ENCODE measurements around the gene TCP11.

The TCP11 gene

GRCh38 chr6:35141007-35141655, at the start of gene TCP11:
TCP11 (minus strand) TSS chr6:35141339; CDS start chr6:35140870, 469 bp downstream.
- Histone ChIP-seq H3K9me3 (ENCODE audit: control insufficient read depth in 5 of 5, low read length in 5 of 5) (no peaks in the 10 kb centered on the region), H3K27ac (ENCODE audit: low read depth, low read length) (no peak within 1 kb of the TSS), H3K4me3 (ENCODE audit: low read depth in 1 of 5, low read length in 5 of 5) (peak within 1 kb of the TSS in 4 of 5 donors; percentile 17 to 53 (median 36)), H3K9ac (ENCODE audit: low read length in 5 of 5) (peak within 1 kb of the TSS in 2 of 5 donors; percentile 13 to 66), H3K36me3 (ENCODE audit: control insufficient read depth in 5 of 5, insufficient read depth in 5 of 5, low read length in 5 of 5) (no peaks in the 10 kb centered on the region), H3K27me3 (ENCODE audit: control insufficient read depth in 5 of 5, insufficient read depth in 4 of 5, low read length in 5 of 5) (no peaks in the 10 kb centered on the region), H3K4me1 (ENCODE audit: control insufficient read depth in 5 of 5, insufficient read depth in 5 of 5, low read length in 5 of 5) (peaks cover 0 to 16% (median 8%) of the 10 kb centered on the region in 5 donors)

GRCh38 chr6:35190306-35190705, 49.2 kb upstream of the TCP11 start:
- Histone ChIP-seq H3K27me3 (ENCODE audit: control insufficient read depth in 5 of 5, insufficient read depth in 4 of 5, low read length in 5 of 5) (no peaks in the 10 kb centered on the region), H3K36me3 (ENCODE audit: control insufficient read depth in 5 of 5, insufficient read depth in 5 of 5, low read length in 5 of 5) (no peaks in the 10 kb centered on the region), H3K4me3 (ENCODE audit: low read depth in 1 of 5, low read length in 5 of 5) (no peak overlapping the region), H3K9ac (ENCODE audit: low read length in 5 of 5) (no peak overlapping the region), H3K27ac (ENCODE audit: low read depth, low read length) (no peak overlapping the region), H3K9me3 (ENCODE audit: control insufficient read depth in 5 of 5, low read length in 5 of 5) (no peaks in the 10 kb centered on the region), H3K4me1 (ENCODE audit: control insufficient read depth in 5 of 5, insufficient read depth in 5 of 5, low read length in 5 of 5) (peaks cover 0 to 1% (median 0%) of the 10 kb centered on the region in 5 donors)

- Histone ChIP-seq H3K4me1 (ENCODE audit: control insufficient read depth in 5 of 5, insufficient read depth in 5 of 5, low read length in 5 of 5) (peaks cover 0 to 4% (median 0%) of the 10 kb centered on the region in 5 donors), H3K4me3 (ENCODE audit: low read depth in 1 of 5, low read length in 5 of 5) (no peak overlapping the region), H3K9ac (ENCODE audit: low read length in 5 of 5) (no peak overlapping the region), H3K27ac (ENCODE audit: low read depth, low read length) (no peak overlapping the region), H3K36me3 (ENCODE audit: control insufficient read depth in 5 of 5, insufficient read depth in 5 of 5, low read length in 5 of 5) (no peaks in the 10 kb centered on the region), H3K27me3 (ENCODE audit: control insufficient read depth in 5 of 5, insufficient read depth in 4 of 5, low read length in 5 of 5) (no peaks in the 10 kb centered on the region), H3K9me3 (ENCODE audit: control insufficient read depth in 5 of 5, low read length in 5 of 5) (no peaks in the 10 kb centered on the region)
Observed at GRCh38 chr6:35188886-35189285, 47.7 kb upstream of the TCP11 start.

- no peaks in the 10 kb centered on the region for H3K9me3 ChIP-seq (ENCODE audit: control insufficient read depth in 5 of 5, low read length in 5 of 5)
- no peak overlapping the region for H3K9ac ChIP-seq (ENCODE audit: low read length in 5 of 5)
- H3K36me3 ChIP-seq (ENCODE audit: control insufficient read depth in 5 of 5, insufficient read depth in 5 of 5, low read length in 5 of 5), result no peaks in the 10 kb centered on the region
- H3K27ac ChIP-seq (ENCODE audit: low read depth, low read length), result no peak overlapping the region
- H3K4me3 ChIP-seq (ENCODE audit: low read depth in 1 of 5, low read length in 5 of 5), result no peak overlapping the region
- peaks cover 0 to 10% (median 7%) of the 10 kb centered on the region in 5 donors for H3K4me1 ChIP-seq (ENCODE audit: control insufficient read depth in 5 of 5, insufficient read depth in 5 of 5, low read length in 5 of 5)
- H3K27me3 ChIP-seq (ENCODE audit: control insufficient read depth in 5 of 5, insufficient read depth in 4 of 5, low read length in 5 of 5), result no peaks in the 10 kb centered on the region
Observed at GRCh38 chr6:35186571-35186970, 45.4 kb upstream of the TCP11 start.

GRCh38 chr6:35185971-35186370, 44.8 kb upstream of the TCP11 start:
- Histone ChIP-seq H3K4me1 (ENCODE audit: control insufficient read depth in 5 of 5, insufficient read depth in 5 of 5, low read length in 5 of 5) (peaks cover 0 to 15% (median 13%) of the 10 kb centered on the region in 5 donors), H3K9ac (ENCODE audit: low read length in 5 of 5) (no peak overlapping the region), H3K27ac (ENCODE audit: low read depth, low read length) (no peak overlapping the region), H3K27me3 (ENCODE audit: control insufficient read depth in 5 of 5, insufficient read depth in 4 of 5, low read length in 5 of 5) (no peaks in the 10 kb centered on the region), H3K4me3 (ENCODE audit: low read depth in 1 of 5, low read length in 5 of 5) (no peak overlapping the region), H3K36me3 (ENCODE audit: control insufficient read depth in 5 of 5, insufficient read depth in 5 of 5, low read length in 5 of 5) (no peaks in the 10 kb centered on the region), H3K9me3 (ENCODE audit: control insufficient read depth in 5 of 5, low read length in 5 of 5) (no peaks in the 10 kb centered on the region)

GRCh38 chr6:35185302-35185681, 44.2 kb upstream of the TCP11 start:
- Histone ChIP-seq H3K4me3 (ENCODE audit: low read depth in 1 of 5, low read length in 5 of 5) (no peak overlapping the region), H3K4me1 (ENCODE audit: control insufficient read depth in 5 of 5, insufficient read depth in 5 of 5, low read length in 5 of 5) (peaks cover 0 to 18% (median 14%) of the 10 kb centered on the region in 5 donors), H3K27ac (ENCODE audit: low read depth, low read length) (no peak overlapping the region)

GRCh38 chr6:35184580-35185301, 43.6 kb upstream of the TCP11 start:
- Histone ChIP-seq H3K9ac (ENCODE audit: low read length in 5 of 5) (no peak overlapping the region), H3K9me3 (ENCODE audit: control insufficient read depth in 5 of 5, low read length in 5 of 5) (no peaks in the 10 kb centered on the region), H3K4me1 (ENCODE audit: control insufficient read depth in 5 of 5, insufficient read depth in 5 of 5, low read length in 5 of 5) (peaks cover 0 to 18% (median 16%) of the 10 kb centered on the region in 5 donors), H3K4me3 (ENCODE audit: low read depth in 1 of 5, low read length in 5 of 5) (no peak overlapping the region), H3K36me3 (ENCODE audit: control insufficient read depth in 5 of 5, insufficient read depth in 5 of 5, low read length in 5 of 5) (no peaks in the 10 kb centered on the region), H3K27me3 (ENCODE audit: control insufficient read depth in 5 of 5, insufficient read depth in 4 of 5, low read length in 5 of 5) (no peaks in the 10 kb centered on the region), H3K27ac (ENCODE audit: low read depth, low read length) (no peak overlapping the region)

More at GRCh38 chr6:35185302-35185681, 44.2 kb upstream of the TCP11 start:
- H3K9ac ChIP-seq (ENCODE audit: low read length in 5 of 5), result no peak overlapping the region
- H3K27me3 ChIP-seq (ENCODE audit: control insufficient read depth in 5 of 5, insufficient read depth in 4 of 5, low read length in 5 of 5), result no peaks in the 10 kb centered on the region
- H3K9me3 ChIP-seq (ENCODE audit: control insufficient read depth in 5 of 5, low read length in 5 of 5), result no peaks in the 10 kb centered on the region
- no peaks in the 10 kb centered on the region for H3K36me3 ChIP-seq (ENCODE audit: control insufficient read depth in 5 of 5, insufficient read depth in 5 of 5, low read length in 5 of 5)

- H3K4me1 ChIP-seq (ENCODE audit: control insufficient read depth in 5 of 5, insufficient read depth in 5 of 5, low read length in 5 of 5), result peaks cover 0 to 18% (median 16%) of the 10 kb centered on the region in 5 donors
Observed at GRCh38 chr6:35183935-35184334, 42.8 kb upstream of the TCP11 start.

GRCh38 chr6:35183281-35183680, 42.1 kb upstream of the TCP11 start:
- Histone ChIP-seq H3K27me3 (ENCODE audit: control insufficient read depth in 5 of 5, insufficient read depth in 4 of 5, low read length in 5 of 5) (no peaks in the 10 kb centered on the region), H3K9me3 (ENCODE audit: control insufficient read depth in 5 of 5, low read length in 5 of 5) (no peaks in the 10 kb centered on the region), H3K36me3 (ENCODE audit: control insufficient read depth in 5 of 5, insufficient read depth in 5 of 5, low read length in 5 of 5) (no peaks in the 10 kb centered on the region), H3K27ac (ENCODE audit: low read depth, low read length) (no peak overlapping the region), H3K4me3 (ENCODE audit: low read depth in 1 of 5, low read length in 5 of 5) (no peak overlapping the region), H3K9ac (ENCODE audit: low read length in 5 of 5) (no peak overlapping the region), H3K4me1 (ENCODE audit: control insufficient read depth in 5 of 5, insufficient read depth in 5 of 5, low read length in 5 of 5) (peaks cover 0 to 18% (median 16%) of the 10 kb centered on the region in 5 donors)

More at GRCh38 chr6:35183935-35184334, 42.8 kb upstream of the TCP11 start:
- Histone ChIP-seq H3K36me3 (ENCODE audit: control insufficient read depth in 5 of 5, insufficient read depth in 5 of 5, low read length in 5 of 5) (no peaks in the 10 kb centered on the region), H3K9me3 (ENCODE audit: control insufficient read depth in 5 of 5, low read length in 5 of 5) (no peaks in the 10 kb centered on the region), H3K4me3 (ENCODE audit: low read depth in 1 of 5, low read length in 5 of 5) (no peak overlapping the region), H3K9ac (ENCODE audit: low read length in 5 of 5) (no peak overlapping the region), H3K27ac (ENCODE audit: low read depth, low read length) (no peak overlapping the region), H3K27me3 (ENCODE audit: control insufficient read depth in 5 of 5, insufficient read depth in 4 of 5, low read length in 5 of 5) (no peaks in the 10 kb centered on the region)

- peaks cover 0 to 18% (median 16%) of the 10 kb centered on the region in 5 donors for H3K4me1 ChIP-seq (ENCODE audit: control insufficient read depth in 5 of 5, insufficient read depth in 5 of 5, low read length in 5 of 5)
- peak overlapping the region in 4 of 5 donors; percentile 12 to 51 (median 18) for H3K4me3 ChIP-seq (ENCODE audit: low read depth in 1 of 5, low read length in 5 of 5)
- H3K27ac ChIP-seq (ENCODE audit: low read depth, low read length), result peak overlapping the region; percentile 77
Observed at GRCh38 chr6:35181933-35182612, 40.9 kb upstream of the TCP11 start.

More at GRCh38 chr6:35181933-35182612, 40.9 kb upstream of the TCP11 start:
- H3K36me3 ChIP-seq (ENCODE audit: control insufficient read depth in 5 of 5, insufficient read depth in 5 of 5, low read length in 5 of 5), result no peaks in the 10 kb centered on the region
- H3K27me3 ChIP-seq (ENCODE audit: control insufficient read depth in 5 of 5, insufficient read depth in 4 of 5, low read length in 5 of 5), result no peaks in the 10 kb centered on the region
- no peak overlapping the region for H3K9ac ChIP-seq (ENCODE audit: low read length in 5 of 5)
- H3K9me3 ChIP-seq (ENCODE audit: control insufficient read depth in 5 of 5, low read length in 5 of 5), result no peaks in the 10 kb centered on the region

Measured in subcutaneous abdominal adipose tissue (tissue), 5 donors.